Neural cell (in vitro differentiated cells): ENCODE measurements around the gene ABCA1.

Source experiments
- EP300 ChIP-seq: fragments of 450-650 bp; conservative IDR thresholded peaks from 2 replicates; pipeline ENCODE4 v1.6.1; 2014; ENCODE audit warnings: antibody characterized with exemption, mild to moderate bottlenecking, moderate library complexity; ENCODE audit not compliant: poor library complexity, severe bottlenecking
- MXI1 ChIP-seq: fragments of 450-650 bp; conservative IDR thresholded peaks from 2 replicates; pipeline ENCODE4 v1.6.1; 2014; ENCODE audit warnings: antibody characterized with exemption, mild to moderate bottlenecking; ENCODE audit not compliant: poor library complexity, severe bottlenecking
- POLR2AphosphoS5 ChIP-seq: IDR thresholded peaks from 2 replicates; pipeline ENCODE4 v1.6.1; 2012
- SMC3 ChIP-seq: fragments of 450-650 bp; conservative IDR thresholded peaks from 2 replicates; pipeline ENCODE4 v1.6.1; 2014; ENCODE audit warnings: antibody characterized with exemption, mild to moderate bottlenecking, moderate library complexity; ENCODE audit not compliant: poor library complexity
- TF ChIP-seq, protein P1 (sequence below): fragments of 450-650 bp; IDR thresholded peaks from 2 replicates; pipeline ENCODE4 v1.5.1; 2014; ENCODE audit warnings: antibody characterized with exemption, mild to moderate bottlenecking, moderate library complexity; ENCODE audit not compliant: poor library complexity, severe bottlenecking

DNA sequence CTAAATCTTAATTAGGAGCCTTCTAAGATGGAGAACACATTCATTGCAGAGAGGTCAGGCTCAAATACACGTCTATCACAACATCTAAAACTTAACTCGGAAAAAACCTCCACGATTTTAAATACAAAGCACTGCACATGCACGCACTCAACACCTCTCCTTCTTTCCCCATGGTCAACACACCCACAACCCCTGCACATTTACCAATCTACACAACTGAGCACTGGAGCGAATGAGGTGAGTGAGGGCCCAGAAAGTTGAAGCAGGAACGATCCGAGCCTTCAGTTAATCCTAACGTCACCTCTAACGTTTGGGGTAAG is 180.8 kb downstream of the ABCA1 start:
- TF ChIP-seq, protein P1, sequence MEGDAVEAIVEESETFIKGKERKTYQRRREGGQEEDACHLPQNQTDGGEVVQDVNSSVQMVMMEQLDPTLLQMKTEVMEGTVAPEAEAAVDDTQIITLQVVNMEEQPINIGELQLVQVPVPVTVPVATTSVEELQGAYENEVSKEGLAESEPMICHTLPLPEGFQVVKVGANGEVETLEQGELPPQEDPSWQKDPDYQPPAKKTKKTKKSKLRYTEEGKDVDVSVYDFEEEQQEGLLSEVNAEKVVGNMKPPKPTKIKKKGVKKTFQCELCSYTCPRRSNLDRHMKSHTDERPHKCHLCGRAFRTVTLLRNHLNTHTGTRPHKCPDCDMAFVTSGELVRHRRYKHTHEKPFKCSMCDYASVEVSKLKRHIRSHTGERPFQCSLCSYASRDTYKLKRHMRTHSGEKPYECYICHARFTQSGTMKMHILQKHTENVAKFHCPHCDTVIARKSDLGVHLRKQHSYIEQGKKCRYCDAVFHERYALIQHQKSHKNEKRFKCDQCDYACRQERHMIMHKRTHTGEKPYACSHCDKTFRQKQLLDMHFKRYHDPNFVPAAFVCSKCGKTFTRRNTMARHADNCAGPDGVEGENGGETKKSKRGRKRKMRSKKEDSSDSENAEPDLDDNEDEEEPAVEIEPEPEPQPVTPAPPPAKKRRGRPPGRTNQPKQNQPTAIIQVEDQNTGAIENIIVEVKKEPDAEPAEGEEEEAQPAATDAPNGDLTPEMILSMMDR = no peak
- TF ChIP-seq POLR2AphosphoS5 (no peak), EP300 (no peak), MXI1 (no peak), SMC3 (no peak)
